ENCODE measurements around the gene SCG3.

The SCG3 gene

GRCh38 chr15:51680321-51680720 lies 982 bp upstream of the SCG3 start:
- no peak for DNase-seq

- DNase-seq: no peak
Observed at GRCh38 chr15:51687565-51687964, 6.3 kb downstream of the SCG3 start.

GRCh38 chr15:51688863-51689262 lies 7.6 kb downstream of the SCG3 start:
- no peak for DNase-seq

- no peak for DNase-seq
Observed at GRCh38 chr15:51692154-51692553, 10.9 kb downstream of the SCG3 start.

- DNase-seq: no peak
Observed at GRCh38 chr15:51696566-51696965, 15.3 kb downstream of the SCG3 start.

GRCh38 chr15:51697163-51697562 lies 15.9 kb downstream of the SCG3 start:
- DNase-seq: no peak

- no peak for DNase-seq
Observed at GRCh38 chr15:51699373-51699772, 18.1 kb downstream of the SCG3 start.

GRCh38 chr15:51702710-51703109 lies 21.4 kb downstream of the SCG3 start:
- DNase-seq: no peak

- no peak for DNase-seq
Observed at GRCh38 chr15:51706291-51706690, 25.0 kb downstream of the SCG3 start.

- DNase-seq: no peak
Observed at GRCh38 chr15:51706926-51707608, 25.8 kb downstream of the SCG3 start.

- DNase-seq: peak; percentile 62 to 63
Observed at GRCh38 chr15:51708013-51708412, 26.7 kb downstream of the SCG3 start.

GRCh38 chr15:51709031-51709430 lies 27.7 kb downstream of the SCG3 start:
- no peak for DNase-seq

- no peak for DNase-seq
Observed at GRCh38 chr15:51714162-51714561, 32.9 kb downstream of the SCG3 start.

- DNase-seq: no peak
Observed at GRCh38 chr15:51714911-51715310, 33.6 kb downstream of the SCG3 start.

- DNase-seq: no peak
Observed at GRCh38 chr15:51718219-51718618, 36.9 kb downstream of the SCG3 start.

- DNase-seq: no peak
Observed at GRCh38 chr15:51718746-51719145, 37.4 kb downstream of the SCG3 start.

GRCh38 chr15:51720201-51720995 lies 39.1 kb downstream of the SCG3 start:
- no peak for DNase-seq

GRCh38 chr15:51721199-51721960 lies 40.1 kb downstream of the SCG3 start:
- no peak for DNase-seq

GRCh38 chr15:51724199-51724598 lies 42.9 kb downstream of the SCG3 start:
- DNase-seq: no peak

- no peak for DNase-seq
Observed at GRCh38 chr15:51724673-51725072, 43.4 kb downstream of the SCG3 start.

- DNase-seq: peak; percentile 27 to 38
Observed at GRCh38 chr15:51726302-51727073, 45.2 kb downstream of the SCG3 start.

- no peak for DNase-seq
Observed at GRCh38 chr15:51727141-51727897, 46.0 kb downstream of the SCG3 start.
